ENCODE results near the gene ATP8A2.

Gene ATP8A2

DNA sequence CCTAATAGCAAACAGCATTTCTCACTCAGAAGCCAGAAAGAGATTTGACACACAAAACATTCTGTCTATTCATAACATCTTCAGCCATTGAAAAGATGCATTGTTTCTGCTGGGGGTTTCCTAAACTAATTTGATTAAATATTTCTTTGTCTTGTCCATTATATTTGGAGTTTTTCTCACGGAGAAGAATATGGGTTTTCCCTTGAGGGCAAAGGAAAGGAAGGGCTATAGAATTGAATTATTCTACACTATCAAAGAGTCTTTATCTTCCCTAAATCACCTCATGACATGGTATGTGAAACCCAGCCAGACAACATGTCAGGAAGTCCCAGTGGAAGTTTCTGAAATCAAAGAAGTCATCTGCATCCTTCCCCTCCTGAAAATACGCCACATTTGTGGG is 493.6 kb downstream of the ATP8A2 start:
- no peak for FAIRE-seq

- FAIRE-seq, result no peak
These were observed 495.3 kb downstream of the ATP8A2 start for GRCh38 chr13:25867038-25867437.

GRCh38 chr13:25868490-25868889 is 496.7 kb downstream of the ATP8A2 start:
- no peak for FAIRE-seq

DNA sequence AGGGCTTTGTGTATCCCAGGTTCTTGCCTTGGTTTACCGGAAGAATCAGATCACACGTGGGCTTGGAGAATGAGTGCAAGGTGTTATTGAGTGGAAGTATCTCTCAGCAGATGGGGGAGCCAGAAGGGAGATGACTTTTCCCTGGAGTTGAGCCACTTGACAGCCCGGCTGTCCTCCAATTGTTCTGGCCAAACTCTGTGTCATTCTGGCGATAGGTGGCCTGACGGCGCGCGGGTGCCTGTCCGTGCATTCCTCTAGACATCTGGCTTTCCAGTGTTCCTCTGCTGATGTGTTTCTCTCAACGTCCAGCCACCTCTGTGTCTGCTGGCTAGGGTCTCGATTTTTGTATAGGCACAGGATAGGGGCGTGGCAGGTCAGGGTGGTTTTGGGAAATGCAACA is 498.2 kb downstream of the ATP8A2 start:
- no peak for FAIRE-seq

DNA sequence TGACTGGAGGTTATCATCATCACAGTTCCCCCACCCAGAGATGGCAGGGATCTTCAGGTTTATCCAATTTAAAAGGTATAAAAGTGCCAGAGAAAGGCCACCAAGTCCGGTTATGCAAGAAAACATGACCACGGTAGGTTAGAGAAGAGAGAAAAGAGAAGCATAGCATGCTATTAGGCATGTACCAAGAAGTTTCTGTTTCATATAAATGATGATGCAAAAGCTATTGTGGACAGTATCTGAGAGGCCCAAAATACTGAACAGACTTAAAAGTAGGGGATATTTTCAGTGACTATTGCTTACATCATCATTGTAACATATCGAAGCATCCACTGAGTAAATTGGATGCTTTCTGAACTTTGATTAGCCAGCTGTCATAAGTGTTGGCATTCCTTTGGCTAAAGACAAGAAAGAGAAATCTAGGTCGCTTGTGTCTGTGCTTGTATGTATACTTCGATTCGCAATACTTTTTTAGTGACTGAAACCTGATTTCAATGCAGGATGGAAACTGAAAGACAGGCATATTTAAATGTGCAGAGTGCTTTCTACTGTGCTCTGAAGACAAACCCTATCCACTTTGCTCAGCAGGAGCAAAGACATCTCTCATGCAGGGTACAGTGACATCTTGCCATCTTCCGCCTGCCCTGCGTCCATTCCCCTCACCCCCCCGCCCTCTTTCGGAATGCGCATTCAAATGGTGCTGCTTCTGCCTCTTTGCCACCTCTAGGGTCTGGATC is 499.8 kb downstream of the ATP8A2 start:
- no peak for FAIRE-seq

- FAIRE-seq, result no peak
These were observed 500.9 kb downstream of the ATP8A2 start for GRCh38 chr13:25872481-25873241.

DNA sequence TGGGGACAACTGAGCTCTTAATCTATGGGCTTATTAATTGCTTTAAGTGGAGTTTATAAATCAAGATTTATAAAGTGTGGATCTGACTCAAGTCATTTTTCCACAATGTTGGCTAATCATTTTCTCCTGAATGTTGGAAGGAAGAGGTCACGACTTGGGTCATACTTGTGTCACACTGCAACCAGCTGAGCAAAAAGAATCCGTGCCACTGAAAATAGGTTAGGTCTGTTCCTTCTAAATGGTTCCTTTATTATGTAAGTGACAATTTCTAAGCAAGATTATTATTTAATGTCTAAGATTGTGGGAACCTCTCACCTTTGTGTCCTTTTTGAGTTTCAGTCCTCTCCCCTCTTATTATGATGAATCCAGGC is 501.5 kb downstream of the ATP8A2 start:
- no peak for FAIRE-seq

GRCh38 chr13:25874064-25874737 is 502.4 kb downstream of the ATP8A2 start:
- no peak for FAIRE-seq

GRCh38 chr13:25874907-25875306 is 503.1 kb downstream of the ATP8A2 start:
- FAIRE-seq, result no peak

- no peak for FAIRE-seq
These were observed 504.5 kb downstream of the ATP8A2 start for GRCh38 chr13:25876247-25876646.

GRCh38 chr13:25879466-25879865 is 507.7 kb downstream of the ATP8A2 start:
- FAIRE-seq, result no peak

GRCh38 chr13:25881136-25881926 is 509.6 kb downstream of the ATP8A2 start:
- no peak for FAIRE-seq

DNA sequence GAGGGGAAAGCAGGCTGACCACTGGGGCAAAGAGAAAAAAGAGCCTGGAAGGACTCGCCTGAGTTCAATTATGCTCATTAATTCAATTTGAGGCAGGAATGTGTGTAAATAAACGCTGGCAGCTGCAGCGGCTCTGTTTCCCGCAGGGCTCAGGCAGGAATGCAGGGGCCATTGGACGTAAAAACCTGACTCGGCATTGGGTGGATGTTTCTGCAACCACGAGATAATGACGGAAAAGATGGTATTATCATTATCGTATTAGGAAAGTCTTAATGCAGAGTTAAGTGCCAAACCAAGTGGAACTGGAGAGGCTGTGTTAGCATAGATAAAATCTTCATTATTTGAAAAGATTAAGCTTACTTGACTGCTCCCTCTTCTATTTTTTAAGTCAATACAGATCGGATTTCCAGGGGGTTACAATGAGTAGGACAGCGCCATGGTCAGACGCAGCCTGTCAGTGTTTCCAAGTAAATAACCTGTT is 510.2 kb downstream of the ATP8A2 start:
- FAIRE-seq, result no peak

DNA sequence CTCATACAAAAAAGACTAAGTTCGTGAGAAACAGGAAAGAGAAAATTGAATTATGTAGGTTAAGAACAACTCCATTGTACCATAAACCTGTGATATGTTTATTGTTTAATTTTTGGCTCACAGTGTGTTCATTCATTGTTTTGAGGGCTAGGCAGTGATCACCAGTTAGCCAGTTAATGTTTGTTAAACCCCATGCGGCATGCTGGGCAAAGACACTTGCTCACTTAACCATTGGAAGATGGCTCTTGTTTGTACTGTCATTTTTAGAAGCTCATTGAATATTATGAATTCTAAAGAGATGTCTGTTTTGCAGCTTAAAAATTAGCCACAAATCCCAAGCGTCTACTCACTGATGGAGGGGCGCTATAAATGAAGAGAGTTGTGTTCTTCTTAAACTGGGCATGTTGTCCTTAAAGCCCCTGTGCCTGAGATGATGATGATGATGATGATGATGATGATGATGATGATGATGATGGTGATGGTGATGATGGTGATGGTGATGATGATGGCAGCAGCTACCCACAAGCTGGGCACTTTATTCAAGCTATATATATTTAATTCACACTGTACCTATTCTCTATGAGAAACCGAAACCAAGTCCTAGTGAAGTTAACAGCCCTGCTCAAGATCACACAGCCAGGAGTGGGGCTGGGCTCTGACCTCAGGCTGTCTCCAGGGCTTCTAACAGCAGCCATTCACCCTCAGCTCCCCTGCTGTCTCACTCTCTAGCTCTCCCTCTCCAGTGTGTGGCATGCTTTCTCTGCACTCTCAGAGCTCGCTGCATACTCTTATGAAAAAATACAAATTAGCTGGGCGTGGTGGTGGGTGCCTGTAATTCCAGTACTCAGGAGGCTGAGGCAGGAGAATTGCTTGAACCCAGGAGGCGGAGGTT is 510.9 kb downstream of the ATP8A2 start:
- no peak for FAIRE-seq

DNA sequence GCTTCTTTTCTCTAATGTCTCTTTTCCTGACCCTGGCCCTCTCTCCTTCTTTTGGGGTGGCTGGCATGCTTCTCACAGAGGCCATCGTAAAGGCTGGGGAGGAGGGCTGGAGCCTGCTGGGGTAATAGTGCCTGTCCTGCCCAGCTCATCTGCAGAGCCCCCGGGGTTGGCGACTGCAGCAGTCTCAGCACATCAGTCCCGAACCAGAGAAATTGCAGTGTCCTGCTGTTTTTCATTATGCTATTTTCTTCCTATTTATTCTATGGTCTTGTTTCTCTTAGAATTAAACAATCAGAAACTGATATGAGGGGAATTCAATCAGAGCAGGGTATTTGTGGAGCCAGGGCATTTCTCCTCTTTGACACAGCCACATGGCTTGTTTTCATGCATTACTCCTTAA is 513.6 kb downstream of the ATP8A2 start:
- no peak for FAIRE-seq

- no peak for FAIRE-seq
These were observed 514.9 kb downstream of the ATP8A2 start for GRCh38 chr13:25886438-25887214.

DNA sequence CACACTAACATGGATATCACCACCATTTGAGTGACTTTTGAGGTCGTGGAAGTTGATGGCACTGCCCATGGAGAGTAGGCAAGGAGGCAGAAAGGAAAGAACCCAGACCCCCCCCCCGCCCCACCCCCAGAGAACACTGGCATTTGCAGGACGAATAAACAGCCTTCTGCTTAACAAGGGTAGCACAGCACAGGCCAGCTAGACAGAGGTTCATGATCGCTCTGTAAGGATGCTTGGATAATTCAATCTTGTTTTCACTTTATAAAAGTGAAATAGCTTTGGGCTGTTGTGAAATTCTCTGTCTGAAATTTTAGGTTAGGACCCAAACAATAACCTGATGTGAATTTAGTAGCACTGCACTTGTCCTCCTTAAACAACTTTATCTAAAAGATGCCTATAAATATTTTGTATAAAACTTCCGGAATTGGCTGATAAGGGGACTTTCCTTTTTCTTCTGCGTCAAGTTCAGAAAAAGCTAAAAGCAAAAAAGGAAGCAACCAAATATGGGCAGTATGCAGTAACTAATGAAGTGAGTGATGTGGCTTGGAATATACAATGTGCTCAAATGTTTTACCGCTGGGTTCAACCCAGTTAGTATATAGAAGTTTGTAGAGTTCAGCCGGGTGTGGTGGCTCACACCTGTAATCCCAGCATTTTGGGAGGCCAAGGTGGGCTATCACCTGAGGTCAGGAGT is 516.3 kb downstream of the ATP8A2 start:
- no peak for FAIRE-seq

- FAIRE-seq, result no peak
These were observed 519.0 kb downstream of the ATP8A2 start for GRCh38 chr13:25890671-25891212.

GRCh38 chr13:25898991-25899390 is 527.2 kb downstream of the ATP8A2 start:
- FAIRE-seq, result no peak

GRCh38 chr13:25899464-25899863 is 527.7 kb downstream of the ATP8A2 start:
- FAIRE-seq, result no peak

Data from G401.6 (cell line).